ENCODE data around the gene MERTK. TPM values are rescaled to one million over a fixed set of nuclear protein-coding genes. Genes with fewer than 3 reads are reported as not detected.

Gene MERTK
- total and polyA plus RNA-seq, 10 of the 15 experiments (the other 5 are each of a cell fraction or from before 2014, with no cell fraction given): 0.13 to 30.6 (median 0.50) TPM

DNA sequence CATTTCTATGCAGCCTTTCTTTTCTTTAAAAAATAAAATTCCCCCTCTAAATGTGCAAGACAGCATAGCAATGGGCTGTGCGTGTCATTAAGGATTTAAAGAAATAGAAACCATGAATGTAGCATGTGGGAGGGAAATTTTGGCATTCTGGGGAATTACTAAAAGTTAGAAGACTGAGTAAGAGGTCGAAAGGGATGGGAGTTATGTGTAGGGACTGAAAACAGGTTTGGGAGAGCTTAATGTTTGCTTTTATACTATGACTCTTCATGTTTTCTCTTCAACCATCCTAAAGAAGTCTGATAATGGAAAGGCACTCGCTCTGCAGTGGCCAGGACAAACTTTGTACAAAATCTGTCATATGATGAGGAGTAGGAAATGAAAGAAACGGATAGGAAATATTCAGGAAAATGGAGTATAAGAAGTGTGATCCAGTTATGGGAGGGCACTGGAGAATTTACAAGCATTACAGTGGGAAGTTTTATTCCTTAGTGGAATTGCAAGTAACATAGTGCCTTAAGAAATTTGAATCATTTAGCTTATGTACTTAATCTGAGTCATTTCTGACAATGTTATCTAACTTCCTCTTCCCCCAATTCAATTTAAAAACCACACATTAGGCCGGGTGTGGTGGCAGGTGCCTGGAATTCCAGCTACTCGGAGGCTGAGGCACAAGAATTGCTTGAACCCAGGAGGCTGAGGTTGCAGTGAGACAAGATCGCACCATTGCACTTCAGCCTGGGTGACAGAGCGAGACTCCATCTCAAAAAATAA lies 177.3 kb downstream of the MERTK start (continued):
- TF ChIP-seq, protein P1, sequence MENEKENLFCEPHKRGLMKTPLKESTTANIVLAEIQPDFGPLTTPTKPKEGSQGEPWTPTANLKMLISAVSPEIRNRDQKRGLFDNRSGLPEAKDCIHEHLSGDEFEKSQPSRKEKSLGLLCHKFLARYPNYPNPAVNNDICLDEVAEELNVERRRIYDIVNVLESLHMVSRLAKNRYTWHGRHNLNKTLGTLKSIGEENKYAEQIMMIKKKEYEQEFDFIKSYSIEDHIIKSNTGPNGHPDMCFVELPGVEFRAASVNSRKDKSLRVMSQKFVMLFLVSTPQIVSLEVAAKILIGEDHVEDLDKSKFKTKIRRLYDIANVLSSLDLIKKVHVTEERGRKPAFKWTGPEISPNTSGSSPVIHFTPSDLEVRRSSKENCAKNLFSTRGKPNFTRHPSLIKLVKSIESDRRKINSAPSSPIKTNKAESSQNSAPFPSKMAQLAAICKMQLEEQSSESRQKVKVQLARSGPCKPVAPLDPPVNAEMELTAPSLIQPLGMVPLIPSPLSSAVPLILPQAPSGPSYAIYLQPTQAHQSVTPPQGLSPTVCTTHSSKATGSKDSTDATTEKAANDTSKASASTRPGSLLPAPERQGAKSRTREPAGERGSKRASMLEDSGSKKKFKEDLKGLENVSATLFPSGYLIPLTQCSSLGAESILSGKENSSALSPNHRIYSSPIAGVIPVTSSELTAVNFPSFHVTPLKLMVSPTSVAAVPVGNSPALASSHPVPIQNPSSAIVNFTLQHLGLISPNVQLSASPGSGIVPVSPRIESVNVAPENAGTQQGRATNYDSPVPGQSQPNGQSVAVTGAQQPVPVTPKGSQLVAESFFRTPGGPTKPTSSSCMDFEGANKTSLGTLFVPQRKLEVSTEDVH (IDR thresholded peaks at IDR 0.05; ENCODE audit: low read depth, partially characterized antibody): no peak
- TF ChIP-seq NFIC (IDR thresholded peaks at IDR 0.05; ENCODE audit: low read depth, low read length): peak; percentile 32; the same call in 1 of the 2 replicates
- TF ChIP-seq JUNB (IDR thresholded peaks at IDR 0.05): peak; percentile 57; the same call in 1 of the 2 replicates
- no peak for TF ChIP-seq PML (IDR thresholded peaks at IDR 0.05; ENCODE audit: low read length)
- TF ChIP-seq, protein P2, sequence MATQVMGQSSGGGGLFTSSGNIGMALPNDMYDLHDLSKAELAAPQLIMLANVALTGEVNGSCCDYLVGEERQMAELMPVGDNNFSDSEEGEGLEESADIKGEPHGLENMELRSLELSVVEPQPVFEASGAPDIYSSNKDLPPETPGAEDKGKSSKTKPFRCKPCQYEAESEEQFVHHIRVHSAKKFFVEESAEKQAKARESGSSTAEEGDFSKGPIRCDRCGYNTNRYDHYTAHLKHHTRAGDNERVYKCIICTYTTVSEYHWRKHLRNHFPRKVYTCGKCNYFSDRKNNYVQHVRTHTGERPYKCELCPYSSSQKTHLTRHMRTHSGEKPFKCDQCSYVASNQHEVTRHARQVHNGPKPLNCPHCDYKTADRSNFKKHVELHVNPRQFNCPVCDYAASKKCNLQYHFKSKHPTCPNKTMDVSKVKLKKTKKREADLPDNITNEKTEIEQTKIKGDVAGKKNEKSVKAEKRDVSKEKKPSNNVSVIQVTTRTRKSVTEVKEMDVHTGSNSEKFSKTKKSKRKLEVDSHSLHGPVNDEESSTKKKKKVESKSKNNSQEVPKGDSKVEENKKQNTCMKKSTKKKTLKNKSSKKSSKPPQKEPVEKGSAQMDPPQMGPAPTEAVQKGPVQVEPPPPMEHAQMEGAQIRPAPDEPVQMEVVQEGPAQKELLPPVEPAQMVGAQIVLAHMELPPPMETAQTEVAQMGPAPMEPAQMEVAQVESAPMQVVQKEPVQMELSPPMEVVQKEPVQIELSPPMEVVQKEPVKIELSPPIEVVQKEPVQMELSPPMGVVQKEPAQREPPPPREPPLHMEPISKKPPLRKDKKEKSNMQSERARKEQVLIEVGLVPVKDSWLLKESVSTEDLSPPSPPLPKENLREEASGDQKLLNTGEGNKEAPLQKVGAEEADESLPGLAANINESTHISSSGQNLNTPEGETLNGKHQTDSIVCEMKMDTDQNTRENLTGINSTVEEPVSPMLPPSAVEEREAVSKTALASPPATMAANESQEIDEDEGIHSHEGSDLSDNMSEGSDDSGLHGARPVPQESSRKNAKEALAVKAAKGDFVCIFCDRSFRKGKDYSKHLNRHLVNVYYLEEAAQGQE (IDR thresholded peaks at IDR 0.05; ENCODE audit: low read depth, low read length): no peak
- TF ChIP-seq, protein P3, sequence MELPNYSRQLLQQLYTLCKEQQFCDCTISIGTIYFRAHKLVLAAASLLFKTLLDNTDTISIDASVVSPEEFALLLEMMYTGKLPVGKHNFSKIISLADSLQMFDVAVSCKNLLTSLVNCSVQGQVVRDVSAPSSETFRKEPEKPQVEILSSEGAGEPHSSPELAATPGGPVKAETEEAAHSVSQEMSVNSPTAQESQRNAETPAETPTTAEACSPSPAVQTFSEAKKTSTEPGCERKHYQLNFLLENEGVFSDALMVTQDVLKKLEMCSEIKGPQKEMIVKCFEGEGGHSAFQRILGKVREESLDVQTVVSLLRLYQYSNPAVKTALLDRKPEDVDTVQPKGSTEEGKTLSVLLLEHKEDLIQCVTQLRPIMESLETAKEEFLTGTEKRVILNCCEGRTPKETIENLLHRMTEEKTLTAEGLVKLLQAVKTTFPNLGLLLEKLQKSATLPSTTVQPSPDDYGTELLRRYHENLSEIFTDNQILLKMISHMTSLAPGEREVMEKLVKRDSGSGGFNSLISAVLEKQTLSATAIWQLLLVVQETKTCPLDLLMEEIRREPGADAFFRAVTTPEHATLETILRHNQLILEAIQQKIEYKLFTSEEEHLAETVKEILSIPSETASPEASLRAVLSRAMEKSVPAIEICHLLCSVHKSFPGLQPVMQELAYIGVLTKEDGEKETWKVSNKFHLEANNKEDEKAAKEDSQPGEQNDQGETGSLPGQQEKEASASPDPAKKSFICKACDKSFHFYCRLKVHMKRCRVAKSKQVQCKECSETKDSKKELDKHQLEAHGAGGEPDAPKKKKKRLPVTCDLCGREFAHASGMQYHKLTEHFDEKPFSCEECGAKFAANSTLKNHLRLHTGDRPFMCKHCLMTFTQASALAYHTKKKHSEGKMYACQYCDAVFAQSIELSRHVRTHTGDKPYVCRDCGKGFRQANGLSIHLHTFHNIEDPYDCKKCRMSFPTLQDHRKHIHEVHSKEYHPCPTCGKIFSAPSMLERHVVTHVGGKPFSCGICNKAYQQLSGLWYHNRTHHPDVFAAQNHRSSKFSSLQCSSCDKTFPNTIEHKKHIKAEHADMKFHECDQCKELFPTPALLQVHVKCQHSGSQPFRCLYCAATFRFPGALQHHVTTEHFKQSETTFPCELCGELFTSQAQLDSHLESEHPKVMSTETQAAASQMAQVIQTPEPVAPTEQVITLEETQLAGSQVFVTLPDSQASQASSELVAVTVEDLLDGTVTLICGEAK (IDR thresholded peaks at IDR 0.05; ENCODE audit: borderline replicate concordance): no peak
- peak; percentile 54; the same call in 1 of the 2 replicates for TF ChIP-seq FOXM1 (IDR thresholded peaks at IDR 0.05; ENCODE audit: low read depth, low read length)
- no peak for TF ChIP-seq CHD2 (IDR thresholded peaks at IDR 0.05; ENCODE audit: borderline replicate concordance, low read depth, low read length)
- TF ChIP-seq PAX8 (IDR thresholded peaks at IDR 0.05): no peak
- TF ChIP-seq MEF2B (IDR thresholded peaks at IDR 0.05; ENCODE audit: partially characterized antibody, poor library complexity, severe bottlenecking): no peak
- TF ChIP-seq KAT2A (conservative IDR thresholded peaks at IDR 0.05; ENCODE audit: control insufficient read depth, low read depth, low read length): no peak
- TF ChIP-seq, protein P4, sequence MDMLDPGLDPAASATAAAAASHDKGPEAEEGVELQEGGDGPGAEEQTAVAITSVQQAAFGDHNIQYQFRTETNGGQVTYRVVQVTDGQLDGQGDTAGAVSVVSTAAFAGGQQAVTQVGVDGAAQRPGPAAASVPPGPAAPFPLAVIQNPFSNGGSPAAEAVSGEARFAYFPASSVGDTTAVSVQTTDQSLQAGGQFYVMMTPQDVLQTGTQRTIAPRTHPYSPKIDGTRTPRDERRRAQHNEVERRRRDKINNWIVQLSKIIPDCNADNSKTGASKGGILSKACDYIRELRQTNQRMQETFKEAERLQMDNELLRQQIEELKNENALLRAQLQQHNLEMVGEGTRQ (IDR thresholded peaks at IDR 0.05; ENCODE audit: borderline replicate concordance, low read depth, low read length): no peak
- TF ChIP-seq, protein P5, sequence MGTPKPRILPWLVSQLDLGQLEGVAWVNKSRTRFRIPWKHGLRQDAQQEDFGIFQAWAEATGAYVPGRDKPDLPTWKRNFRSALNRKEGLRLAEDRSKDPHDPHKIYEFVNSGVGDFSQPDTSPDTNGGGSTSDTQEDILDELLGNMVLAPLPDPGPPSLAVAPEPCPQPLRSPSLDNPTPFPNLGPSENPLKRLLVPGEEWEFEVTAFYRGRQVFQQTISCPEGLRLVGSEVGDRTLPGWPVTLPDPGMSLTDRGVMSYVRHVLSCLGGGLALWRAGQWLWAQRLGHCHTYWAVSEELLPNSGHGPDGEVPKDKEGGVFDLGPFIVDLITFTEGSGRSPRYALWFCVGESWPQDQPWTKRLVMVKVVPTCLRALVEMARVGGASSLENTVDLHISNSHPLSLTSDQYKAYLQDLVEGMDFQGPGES (IDR thresholded peaks at IDR 0.05): no peak
- TF ChIP-seq EP300 (IDR thresholded peaks at IDR 0.05; ENCODE audit: borderline replicate concordance in 1 of 2, control insufficient read depth in 1 of 2, low read depth in 2 of 2, low read length in 2 of 2): no peak
- TF ChIP-seq SUPT20H (IDR thresholded peaks at IDR 0.05; ENCODE audit: borderline replicate concordance, control insufficient read depth, low read depth, low read length): no peak

Data from GM12878 (cell line).